ENCODE data around the gene C17orf100. TPM values are rescaled to one million over a fixed set of nuclear protein-coding genes. Genes with fewer than 3 reads are reported as not detected.

Gene C17orf100
- polyA plus RNA-seq, 1 donor, result 8.7 TPM

DNA sequence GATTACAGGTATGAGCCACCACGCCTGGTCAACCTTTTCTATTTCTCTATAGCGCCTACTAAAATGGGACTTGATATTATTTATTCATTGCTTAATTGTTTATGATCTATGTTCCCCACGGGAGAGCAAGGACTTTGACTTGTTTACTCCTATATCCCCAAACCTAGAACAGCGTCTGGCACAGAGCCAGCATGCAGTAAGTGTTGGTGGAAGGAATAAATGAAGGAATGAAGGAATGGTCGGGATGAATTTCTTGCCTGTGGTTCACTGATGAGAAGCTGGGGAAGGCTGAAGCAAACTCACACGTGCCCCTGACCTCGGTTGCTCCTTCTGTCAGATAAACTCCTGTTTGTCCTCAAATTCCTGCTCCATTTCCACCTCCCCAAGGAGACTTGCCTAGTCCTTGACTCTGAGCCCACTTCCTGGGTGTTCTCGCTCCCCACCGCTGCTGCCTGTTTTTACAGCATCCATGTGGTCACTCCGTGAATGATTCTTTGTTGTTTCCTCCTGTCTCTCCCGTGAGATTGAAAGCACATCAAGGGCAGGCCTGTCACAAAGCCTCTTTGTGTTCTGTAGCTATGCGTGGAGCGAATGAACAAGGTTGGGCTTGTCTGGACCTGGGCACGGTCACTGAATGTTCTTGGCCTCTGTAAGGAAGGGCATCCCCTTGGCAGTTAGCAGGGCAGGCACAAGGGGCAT is 17.3 kb downstream of the C17orf100 start:
- no peak for DNase-seq

DNA sequence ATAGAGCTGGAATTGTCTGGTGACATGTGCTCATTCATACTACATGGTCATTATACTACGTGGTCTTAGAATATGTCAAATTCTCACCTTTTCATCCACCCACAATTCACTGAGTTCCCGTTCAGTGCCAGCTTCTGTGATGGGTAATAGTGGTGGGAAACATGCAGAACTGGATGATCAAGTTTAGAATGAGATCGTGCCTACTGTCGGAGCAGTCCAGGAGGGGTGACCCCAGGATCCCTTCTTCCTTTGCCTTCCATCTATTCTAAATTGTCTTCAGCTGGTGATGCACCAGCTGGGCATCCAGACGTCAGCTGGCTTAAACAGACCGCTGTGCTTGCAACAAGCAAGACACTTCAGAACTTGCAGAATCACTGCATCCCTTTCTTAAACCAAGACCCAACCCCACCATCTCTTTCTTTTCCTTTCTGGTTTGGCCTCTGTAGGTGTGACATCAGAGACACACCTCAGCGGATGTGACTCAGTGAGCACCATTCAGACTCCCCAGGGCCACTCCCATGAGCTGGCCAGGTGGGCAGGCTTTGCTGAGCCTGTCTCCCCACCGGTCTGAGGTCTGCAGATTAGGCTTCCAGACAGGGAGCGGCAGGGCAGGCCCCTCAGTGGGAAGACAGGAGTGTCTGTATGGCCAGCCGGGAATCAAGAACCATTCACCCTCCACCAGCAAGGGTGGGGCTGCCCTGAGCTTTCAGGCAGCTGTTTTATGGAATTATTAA is 18.1 kb downstream of the C17orf100 start:
- no peak for DNase-seq

DNA sequence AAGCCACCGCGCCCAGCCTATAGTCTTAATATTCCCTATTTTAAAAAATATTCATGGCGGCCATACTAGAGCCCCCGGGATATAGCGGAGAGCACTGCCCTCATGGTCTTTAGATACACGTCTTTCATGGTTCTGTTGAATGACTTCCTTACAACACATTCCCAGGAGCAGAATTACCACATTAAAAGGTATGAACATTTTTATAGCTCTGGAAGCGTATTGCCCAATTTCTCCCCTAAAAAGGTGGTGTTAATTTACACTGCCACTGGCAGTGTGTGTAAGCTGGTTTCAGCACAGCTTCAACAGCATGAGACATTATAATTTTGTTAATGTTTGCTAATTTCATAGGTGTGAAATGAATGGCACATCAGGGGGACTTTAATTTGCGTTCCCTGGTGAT is 19.0 kb downstream of the C17orf100 start:
- DNase-seq, result no peak

DNA sequence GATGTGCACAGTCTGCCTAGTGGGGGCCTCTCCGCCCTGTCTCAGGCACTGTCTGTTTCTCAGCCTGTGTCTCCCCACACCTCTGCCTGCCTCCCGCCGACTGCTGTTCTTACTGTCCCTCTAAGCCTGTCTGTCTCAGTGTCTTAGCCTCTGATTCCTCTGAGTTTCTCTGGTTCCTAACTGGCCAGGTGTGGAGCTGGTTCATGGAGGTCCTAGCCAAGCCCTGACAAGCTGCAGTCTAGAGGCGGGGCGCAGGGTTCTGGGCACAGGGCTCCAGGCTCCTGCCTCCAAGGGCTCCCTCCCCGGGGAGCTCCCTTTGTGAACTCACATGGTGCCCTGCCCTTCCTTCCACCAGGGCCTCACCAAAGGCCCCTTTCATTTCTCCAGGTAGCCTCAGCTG is 19.4 kb downstream of the C17orf100 start:
- DNase-seq, result no peak

DNA sequence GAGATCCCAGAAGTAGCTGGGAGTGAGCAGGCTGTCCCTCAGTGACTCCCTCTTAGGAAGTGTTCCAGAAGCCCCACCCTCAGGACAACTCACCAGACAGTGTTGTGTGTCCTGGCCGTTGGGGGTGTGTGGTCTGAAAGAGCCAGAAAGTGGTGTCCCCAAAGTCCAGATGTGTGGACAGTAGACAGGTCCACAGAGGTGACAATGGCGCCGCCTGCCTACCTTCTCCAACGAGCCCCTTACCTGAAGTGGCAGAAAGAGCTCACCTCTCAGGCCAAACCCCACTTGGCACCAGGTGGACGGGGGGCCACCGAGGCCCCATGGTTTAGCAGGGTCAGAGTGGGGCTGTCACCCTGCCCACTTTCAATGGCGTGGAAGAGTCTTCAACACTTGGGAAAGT is 19.9 kb downstream of the C17orf100 start:
- DNase-seq, result no peak

DNA sequence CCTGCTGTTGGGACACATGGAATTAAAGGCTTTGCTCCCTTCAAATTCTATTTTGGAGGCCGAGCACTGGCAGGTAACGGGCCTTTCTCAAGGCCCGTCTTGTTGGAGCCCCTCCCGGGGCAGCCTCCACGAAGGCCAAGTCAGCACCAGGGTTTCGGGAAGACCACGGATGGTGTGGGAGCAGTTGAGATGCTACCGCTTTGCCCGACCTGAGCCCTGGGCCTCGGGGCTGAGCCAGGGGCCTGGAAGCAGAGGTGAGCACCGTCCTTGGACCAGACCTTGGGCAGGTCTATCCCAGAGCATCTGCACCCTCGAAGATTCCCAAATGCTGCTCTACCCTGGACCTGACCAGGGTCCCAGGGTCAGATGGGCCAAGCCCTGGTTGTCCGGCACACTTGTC is 23.0 kb downstream of the C17orf100 start:
- no peak for DNase-seq

DNA sequence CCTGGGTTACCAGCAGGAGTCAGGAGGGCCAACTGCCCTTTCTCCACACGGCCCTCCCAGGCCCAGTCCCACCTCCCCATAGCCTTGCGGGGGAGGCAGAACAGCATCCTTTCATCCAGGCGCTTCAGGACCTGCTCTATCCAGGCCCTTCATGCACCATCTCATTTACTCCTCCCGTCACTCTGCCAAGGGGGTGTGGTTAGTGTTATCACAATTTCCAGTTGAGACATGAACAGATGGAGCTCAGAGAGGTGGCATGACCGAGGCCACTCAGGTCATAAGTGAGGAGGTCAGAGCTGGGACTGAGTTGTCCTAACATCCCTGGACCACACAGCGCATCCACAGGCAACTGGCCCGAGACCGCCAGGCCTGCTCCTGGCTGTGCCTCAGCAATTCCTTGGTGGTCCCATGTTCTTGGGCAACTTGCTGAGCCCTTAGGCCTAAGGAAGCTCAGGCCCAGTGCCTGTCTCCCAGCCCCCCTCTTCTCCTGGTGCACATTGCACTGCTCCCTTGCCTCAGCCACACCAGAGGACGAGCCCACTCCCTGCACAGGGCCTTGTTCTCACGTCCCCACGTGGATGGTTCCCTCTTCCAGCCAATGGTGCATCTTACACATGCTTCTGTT is 23.8 kb downstream of the C17orf100 start:
- no peak for DNase-seq

DNA sequence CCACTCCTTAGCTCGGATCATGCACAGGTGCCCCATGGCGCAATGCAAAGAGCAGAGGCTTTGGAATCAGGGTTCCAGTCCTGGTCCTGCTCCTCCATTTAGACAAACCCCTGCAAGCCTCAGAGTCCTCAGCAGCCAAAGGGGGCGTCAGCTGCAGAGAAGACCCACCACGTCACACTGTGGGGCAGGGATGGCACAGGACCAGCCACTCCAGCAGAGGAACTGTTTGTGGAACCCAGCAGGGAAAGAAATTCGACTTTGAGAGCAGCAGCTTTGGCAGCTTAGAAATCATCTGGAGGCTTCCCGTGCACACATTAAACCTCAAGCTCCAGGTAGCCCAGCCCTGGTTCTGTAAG is 25.2 kb downstream of the C17orf100 start:
- DNase-seq, result no peak

DNA sequence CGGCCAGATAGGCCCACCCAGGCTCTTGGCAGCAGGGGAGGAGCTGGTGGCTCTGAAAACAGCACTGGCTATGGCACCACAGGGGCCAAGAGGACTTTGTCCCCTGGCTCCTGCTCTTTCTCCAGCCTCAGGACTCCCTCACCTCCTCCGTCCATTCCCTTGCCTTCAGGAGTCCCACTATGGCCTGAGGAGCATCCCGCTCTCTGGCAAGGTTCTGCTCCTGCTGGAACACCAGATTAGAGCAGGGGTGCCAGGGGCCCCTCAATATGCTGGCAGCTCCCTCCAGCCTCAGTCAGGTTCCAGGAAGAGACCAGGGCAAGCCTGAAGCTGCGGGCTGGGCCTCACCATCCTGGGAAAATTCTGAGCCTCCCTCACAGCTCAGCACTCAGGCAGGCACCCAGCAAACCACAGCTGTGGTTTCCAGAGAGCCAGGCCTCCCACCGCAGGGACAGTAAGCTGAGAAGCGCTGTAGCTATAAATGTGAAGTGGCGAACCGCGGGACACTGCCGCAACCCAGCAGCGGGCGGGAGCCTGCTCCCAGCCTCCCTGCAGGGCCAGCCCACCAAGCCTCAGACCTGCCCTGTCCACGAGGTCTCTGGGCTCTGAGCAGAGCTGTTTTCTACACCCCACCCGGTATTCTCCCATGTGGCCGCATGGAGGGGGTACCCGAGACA is 25.7 kb downstream of the C17orf100 start:
- no peak for DNase-seq

DNA sequence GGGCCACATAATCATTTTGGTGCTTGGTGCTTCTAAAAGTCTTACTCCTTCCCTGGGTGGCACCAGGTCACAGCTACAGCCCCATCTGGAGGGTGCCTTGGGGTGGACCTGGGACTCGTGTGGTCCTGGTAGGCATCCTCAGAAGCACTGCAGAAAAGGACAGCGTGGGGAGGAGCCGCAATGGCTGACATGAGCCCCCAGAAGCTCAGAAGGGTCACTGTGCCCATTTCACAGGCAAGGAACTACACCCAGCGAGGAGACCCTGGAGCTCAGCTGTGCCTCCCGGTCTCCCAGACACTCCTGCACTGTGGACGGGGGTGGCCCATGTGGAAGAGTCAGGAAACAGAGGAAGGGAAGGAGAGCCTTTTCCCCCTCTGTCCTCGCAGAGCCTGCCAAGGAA is 26.4 kb downstream of the C17orf100 start:
- DNase-seq, result no peak

DNA sequence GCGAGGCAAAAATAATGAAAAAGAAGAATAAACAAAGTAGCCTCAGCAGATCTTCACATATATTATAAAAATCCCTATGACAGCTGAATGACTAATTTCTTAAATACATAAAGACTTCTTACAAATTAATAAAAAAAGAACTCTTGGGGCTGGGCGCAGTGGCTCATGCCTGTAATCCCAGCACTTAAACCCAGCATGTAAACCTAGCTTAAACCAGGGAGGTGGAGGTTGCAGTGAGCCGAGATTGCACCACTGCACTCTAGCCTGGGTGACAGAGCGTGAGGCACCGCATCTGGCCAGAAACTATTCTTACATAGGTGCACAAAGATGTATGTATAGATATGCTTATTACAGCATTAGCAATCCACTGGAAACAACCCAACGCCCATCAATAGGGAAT is 27.7 kb downstream of the C17orf100 start:
- no peak for DNase-seq

DNA sequence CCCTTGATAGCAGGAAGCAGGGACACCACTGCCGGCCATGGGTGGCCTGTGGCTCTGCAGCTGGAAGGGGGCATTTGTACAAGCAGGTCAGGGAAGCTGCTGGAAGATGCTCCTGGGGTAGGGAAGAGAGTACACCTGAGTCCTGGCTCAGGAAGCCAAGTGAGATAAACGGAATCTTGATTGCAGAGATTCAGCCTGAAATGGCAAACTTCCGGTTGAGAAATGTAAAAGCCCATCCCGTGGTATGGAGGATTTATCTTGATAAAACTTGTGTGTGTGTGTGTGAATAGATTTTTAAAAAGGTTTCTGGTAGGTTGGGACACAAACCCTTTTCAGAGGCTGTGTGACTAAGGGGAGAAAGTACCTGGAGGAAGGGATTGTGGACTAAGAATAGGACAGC is 29.6 kb downstream of the C17orf100 start:
- DNase-seq, result no peak

DNA sequence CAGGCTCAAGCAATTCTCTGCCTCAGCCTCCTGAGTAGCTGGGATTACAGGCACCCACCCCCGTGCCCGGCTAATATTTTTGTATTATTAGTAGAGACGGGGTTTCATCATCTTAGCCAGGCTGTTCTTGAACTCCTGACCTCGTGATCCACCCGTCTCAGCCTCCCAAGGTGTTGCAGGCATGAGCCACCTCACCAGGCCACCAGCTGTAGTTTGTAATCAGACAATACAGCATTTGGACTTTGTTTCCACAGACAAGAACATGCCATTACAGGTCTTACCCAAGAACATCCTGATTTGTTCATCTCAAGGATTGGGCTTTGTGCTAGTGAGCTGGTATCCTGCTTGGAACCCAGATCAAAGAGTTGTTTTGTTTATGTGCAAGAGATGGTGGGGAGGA is 30.1 kb downstream of the C17orf100 start:
- no peak for DNase-seq

DNA sequence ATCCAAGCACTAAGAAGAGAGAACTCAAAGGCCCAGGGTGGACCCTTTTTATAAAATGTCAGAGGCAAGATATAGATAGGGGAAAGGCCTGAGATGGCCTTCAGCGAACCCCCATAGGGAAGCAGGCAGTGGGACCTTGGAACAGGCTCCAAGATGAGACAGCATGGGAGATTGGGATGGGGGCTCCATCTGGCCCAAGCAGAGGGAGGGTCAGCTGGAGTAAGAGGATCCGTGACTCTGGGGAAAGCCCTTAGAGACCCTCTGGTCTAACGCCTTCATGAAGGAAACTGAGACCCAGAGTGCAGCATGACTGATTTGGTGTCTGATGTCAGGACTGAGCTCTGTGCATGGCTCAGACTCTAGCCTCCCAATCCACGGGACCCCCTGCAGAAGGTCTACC is 30.8 kb downstream of the C17orf100 start:
- DNase-seq, result no peak

DNA sequence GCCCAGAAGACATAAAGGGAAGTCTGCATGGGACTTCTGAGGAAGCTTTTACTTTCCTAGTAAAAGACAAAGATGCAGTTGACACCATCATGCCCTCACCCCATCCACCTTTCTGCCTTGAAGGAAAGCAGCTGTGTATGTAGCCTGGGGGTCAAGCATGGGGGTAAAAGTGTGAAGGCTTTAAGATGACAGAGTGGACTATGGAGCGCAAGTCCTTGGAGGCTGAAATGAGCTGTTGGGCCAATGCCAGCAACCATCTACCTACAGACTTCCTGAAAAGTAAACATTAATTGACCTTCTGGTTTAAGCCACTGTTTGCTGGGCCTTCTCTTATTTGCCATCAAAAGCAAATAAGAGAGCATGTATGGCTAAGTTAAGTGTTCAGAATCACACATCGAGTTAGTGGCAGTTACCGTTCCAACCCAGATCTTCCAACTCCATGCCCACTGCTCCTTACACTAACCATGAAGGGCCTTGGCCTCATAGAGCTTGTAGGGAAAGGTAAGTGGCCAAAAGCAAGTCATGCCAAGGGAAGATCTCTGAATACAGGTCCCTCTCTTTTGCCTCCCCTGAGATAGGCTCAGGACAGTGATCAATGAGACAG is 31.6 kb downstream of the C17orf100 start:
- DNase-seq, result no peak

DNA sequence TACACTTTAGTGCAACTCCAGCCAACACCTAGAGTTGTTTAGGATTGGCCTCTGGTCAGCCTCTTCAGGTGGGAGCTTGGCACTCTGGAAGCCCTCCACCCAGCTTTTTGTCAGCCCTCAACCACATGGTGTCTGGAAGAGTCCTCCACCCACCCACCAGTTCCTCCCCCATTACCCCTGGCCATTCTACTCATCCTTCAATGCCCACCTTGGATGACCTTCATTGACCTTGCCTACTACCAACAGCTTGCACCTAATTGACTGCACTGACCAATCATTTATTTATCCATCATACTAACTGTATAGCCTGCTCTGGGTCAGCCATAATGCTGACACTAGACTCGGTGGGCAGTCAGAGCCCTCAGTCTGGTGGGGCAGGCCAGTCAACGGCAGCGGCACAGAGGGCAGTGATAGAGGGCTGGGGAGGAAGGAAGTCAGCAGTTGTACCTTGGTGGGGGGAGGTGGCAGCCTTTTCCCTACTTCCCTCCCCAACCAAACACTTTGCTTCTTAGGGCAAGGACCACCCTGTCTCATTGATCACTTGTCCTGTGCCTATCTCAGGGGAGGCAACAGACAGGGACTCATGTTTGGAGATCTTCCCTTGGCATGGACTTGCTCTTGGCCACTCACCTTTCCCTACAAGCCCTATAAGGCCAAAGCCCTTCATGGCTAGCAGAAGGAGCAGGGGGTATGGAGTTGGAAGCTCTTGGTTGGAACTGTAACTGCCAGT is 32.3 kb downstream of the C17orf100 start:
- DNase-seq, result no peak

DNA sequence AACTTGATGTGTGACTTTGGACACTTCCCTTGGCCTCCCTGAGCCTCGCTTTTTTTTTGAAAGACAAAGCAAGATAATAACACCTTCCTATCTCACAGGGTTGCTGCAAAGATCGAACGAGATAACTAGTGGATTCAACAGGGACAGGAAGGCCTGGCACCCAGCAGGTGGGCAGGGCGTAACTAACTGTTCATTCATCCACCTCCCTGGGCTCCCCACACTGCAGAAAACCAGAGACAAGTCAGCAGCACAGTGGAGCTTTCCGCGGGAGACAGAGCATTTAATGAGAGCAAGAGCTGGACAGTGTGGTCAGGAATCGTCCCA is 32.9 kb downstream of the C17orf100 start:
- DNase-seq, result no peak

DNA sequence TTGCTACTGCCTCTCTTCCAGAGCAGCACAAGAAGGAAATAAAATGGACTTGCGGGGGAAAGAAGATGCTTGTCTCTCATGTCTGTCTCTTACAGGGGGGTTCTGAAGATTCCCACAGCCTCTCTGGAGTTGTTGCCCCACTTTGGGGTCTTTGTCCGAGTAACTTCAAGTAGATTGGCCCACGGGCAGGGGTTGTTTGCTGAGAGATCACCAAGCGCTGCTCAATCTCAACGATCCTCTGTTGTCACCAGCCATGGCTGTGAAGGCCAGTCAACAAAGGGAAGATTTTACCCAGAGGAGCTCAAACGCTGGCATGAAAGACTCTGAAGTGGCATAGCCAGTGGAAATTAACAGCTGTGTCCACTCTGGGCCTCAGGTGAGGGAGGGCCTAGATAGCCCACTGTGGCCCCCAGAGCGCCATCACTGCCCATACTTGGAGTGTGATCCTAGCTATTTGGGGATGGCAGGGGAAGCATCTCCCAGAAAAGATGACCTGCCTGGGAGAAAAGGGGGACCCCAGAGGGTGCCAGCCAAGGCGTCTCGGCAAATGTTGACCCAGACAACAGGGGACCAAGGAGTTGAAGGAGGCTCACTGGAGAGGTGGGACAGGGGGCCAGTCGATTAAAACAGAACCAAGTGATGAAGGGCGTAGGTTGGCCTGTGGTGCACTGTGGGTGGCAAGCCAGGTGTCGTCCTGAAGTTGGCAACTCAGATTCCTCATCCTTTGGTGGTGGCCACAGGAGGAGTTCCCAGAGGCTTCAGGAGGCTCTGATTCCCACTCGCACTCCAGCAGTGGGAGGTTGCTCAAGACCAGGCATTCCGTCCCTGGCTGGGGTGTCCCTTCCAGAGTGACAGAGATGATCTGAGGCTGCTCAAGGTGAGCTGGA is 33.6 kb downstream of the C17orf100 start:
- no peak for DNase-seq

DNA sequence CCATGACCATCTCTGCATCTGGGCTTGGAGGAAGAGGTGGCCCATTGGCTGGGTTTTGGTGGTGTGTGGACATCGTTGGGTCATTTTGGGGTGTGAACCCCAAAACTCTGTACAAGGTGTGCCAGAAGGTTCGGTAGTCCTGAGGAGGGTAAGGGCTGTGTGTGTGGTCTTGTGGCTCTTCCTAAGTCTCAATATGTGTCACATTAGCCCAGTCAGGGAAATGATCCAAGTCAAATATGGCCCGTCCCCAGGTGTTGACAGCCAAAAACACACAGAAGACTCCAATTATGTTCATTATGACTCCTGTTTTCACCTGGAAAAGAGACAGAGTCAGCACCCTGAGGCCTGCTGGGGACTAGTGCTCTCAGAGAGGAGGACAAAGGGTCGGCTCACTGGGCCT is 34.5 kb downstream of the C17orf100 start:
- DNase-seq, result no peak

DNA sequence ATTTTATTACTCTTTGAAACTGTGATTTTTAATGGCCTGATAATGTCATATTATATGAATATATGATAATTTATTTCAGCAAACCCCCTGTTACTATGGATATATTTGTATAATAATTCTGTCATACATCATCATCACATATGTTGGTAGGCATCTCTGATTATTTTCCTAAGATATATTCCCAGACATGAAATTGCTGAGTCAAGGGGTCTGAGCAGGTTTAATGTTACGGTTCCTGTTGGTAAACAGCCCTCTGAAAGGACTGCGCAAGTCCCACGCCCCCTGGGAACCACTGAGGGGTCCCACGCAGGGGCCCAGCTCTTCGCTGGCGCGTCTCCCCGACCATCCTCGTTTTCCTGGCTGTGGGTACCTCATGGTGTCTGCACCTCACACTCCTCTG is 37.4 kb downstream of the C17orf100 start:
- DNase-seq, result no peak

DNA sequence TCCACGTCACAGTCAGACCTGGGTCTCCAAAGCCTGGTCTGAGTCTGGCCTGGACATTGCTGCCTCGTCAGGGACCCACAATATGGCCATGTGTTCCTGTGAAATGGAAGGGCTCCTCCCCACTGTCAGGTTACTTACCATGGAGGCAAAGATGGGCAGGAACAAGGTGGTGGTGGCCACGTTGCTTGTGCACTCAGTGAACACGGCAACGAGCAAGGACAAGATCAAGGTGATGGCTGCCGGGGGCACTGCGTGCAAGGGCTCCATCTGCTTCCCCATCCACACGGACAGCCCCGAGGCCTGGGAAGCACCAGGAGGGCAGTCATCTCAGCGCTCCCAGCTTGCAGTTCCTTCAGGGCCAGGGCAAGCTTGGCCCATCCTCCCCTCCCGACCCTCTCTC is 39.1 kb downstream of the C17orf100 start:
- no peak for DNase-seq

All from left kidney (tissue), 2 donors.